Neural cell (in vitro differentiated cells): ENCODE data around the gene FIBCD1. TPM values are rescaled to one million over a fixed set of nuclear protein-coding genes. Genes with fewer than 3 reads are reported as not detected.

ENCODE experiments used
- H2AFZ ChIP-seq: fragments of 200-600, 300-800 bp; sonication (generic), shearing (Covaris generic); 2 replicates; pipeline ENCODE4 v1.6.0; 2014; ENCODE audit warnings: low read depth, mild to moderate bottlenecking, antibody characterized with exemption, low read length, moderate library complexity
- H3F3A ChIP-seq: fragments of 200-600 bp; shearing (Covaris generic); 2 replicates; pipeline ENCODE4 v1.6.1; 2016; ENCODE audit warnings: mild to moderate bottlenecking, moderate library complexity, mixed read lengths, antibody characterized with exemption, low read length; ENCODE audit not compliant: insufficient read depth, poor library complexity, severe bottlenecking
- H3K27ac ChIP-seq: fragments of 200-600, 300-800 bp; sonication (generic), shearing (Covaris generic); 2 replicates; pipeline ENCODE4 v1.5.1; 2014; ENCODE audit warnings: mild to moderate bottlenecking, low read length, moderate library complexity
- H3K27me3 ChIP-seq: fragments of 300-800, 200-600 bp; sonication (generic), shearing (Covaris generic); 2 replicates; pipeline ENCODE4 v1.6.0; 2014; ENCODE audit warnings: mild to moderate bottlenecking, low read depth, low read length, moderate library complexity; ENCODE audit not compliant: insufficient read depth
- H3K36me3 ChIP-seq: fragments of 300-800, 200-600 bp; sonication (generic), shearing (Covaris generic); 2 replicates; pipeline ENCODE4 v1.5.1; 2014; ENCODE audit warnings: mild to moderate bottlenecking, antibody characterized with exemption, low read length, moderate library complexity; ENCODE audit not compliant: insufficient read depth
- H3K4me2 ChIP-seq: fragments of 300-800, 200-600 bp; sonication (generic), shearing (Covaris generic); 2 replicates; pipeline ENCODE4 v1.6.0; 2014; ENCODE audit warnings: mild to moderate bottlenecking, low read length
- H3K4me3 ChIP-seq: fragments of 300-800, 200-600 bp; sonication (generic), shearing (Covaris generic); 2 replicates; pipeline ENCODE4 v1.5.1; 2014; ENCODE audit warnings: mild to moderate bottlenecking, low read length, moderate library complexity
- H3K79me2 ChIP-seq: fragments of 200-600 bp; shearing (Covaris generic); replicated peaks from 2 replicates; pipeline ENCODE4 v1.6.0; 2014; ENCODE audit warnings: mild to moderate bottlenecking, low read length, moderate library complexity; ENCODE audit not compliant: insufficient read depth
- H3K9ac ChIP-seq: fragments of 300-800, 200-600 bp; sonication (generic), shearing (Covaris generic); 2 replicates; pipeline ENCODE4 v1.6.1; 2016; ENCODE audit warnings: mild to moderate bottlenecking, low read length, mixed read lengths
- H3K9me2 ChIP-seq: fragments of 200-600 bp; shearing (Covaris generic); 2 replicates; pipeline ENCODE4 v1.6.1; 2016; ENCODE audit warnings: mild to moderate bottlenecking, low read length, mixed read lengths; ENCODE audit not compliant: insufficient read depth
- H3K9me3 ChIP-seq: fragments of 200-600, 300-800 bp; sonication (generic), shearing (Covaris generic); 2 replicates; pipeline ENCODE4 v1.6.1; 2016; ENCODE audit warnings: mild to moderate bottlenecking, mixed run types, low read length, moderate library complexity, mixed read lengths
- H4K20me1 ChIP-seq: fragments of 200-600 bp; shearing (Covaris generic); 2 replicates; pipeline ENCODE4 v1.6.1; 2016; ENCODE audit warnings: mild to moderate bottlenecking, mixed run types; ENCODE audit not compliant: insufficient read depth
- CTCF ChIP-seq: fragments of 450-650 bp; IDR thresholded peaks from 2 replicates; pipeline ENCODE4 v1.5.1; 2014; ENCODE audit warnings: antibody characterized with exemption, mild to moderate bottlenecking, moderate library complexity; ENCODE audit not compliant: poor library complexity, severe bottlenecking
- EP300 ChIP-seq: fragments of 450-650 bp; conservative IDR thresholded peaks from 2 replicates; pipeline ENCODE4 v1.6.1; 2014; ENCODE audit warnings: antibody characterized with exemption, mild to moderate bottlenecking, moderate library complexity; ENCODE audit not compliant: poor library complexity, severe bottlenecking
- EZH2 ChIP-seq: fragments of 200-600, 300-800 bp; shearing (Covaris generic), sonication (generic); IDR thresholded peaks from 2 replicates; pipeline ENCODE4 v1.6.1; 2014; ENCODE audit warnings: antibody characterized with exemption, low read length, borderline replicate concordance, mild to moderate bottlenecking; ENCODE audit not compliant: insufficient read depth, poor library complexity, severe bottlenecking
- MXI1 ChIP-seq: fragments of 450-650 bp; conservative IDR thresholded peaks from 2 replicates; pipeline ENCODE4 v1.6.1; 2014; ENCODE audit warnings: antibody characterized with exemption, mild to moderate bottlenecking; ENCODE audit not compliant: poor library complexity, severe bottlenecking
- POLR2AphosphoS5 ChIP-seq: IDR thresholded peaks from 2 replicates; pipeline ENCODE4 v1.6.1; 2012
- RAD21 ChIP-seq: fragments of 450-650 bp; conservative IDR thresholded peaks from 2 replicates; pipeline ENCODE4 v1.6.1; 2014; ENCODE audit warnings: antibody characterized with exemption, mild to moderate bottlenecking, moderate library complexity
- REST ChIP-seq: IDR thresholded peaks from 2 replicates; pipeline ENCODE4 v1.6.1; 2012; ENCODE audit warnings: borderline replicate concordance
- SMC3 ChIP-seq: fragments of 450-650 bp; conservative IDR thresholded peaks from 2 replicates; pipeline ENCODE4 v1.6.1; 2014; ENCODE audit warnings: antibody characterized with exemption, mild to moderate bottlenecking, moderate library complexity; ENCODE audit not compliant: poor library complexity
- TAF1 ChIP-seq: IDR thresholded peaks from 2 replicates; pipeline ENCODE4 v1.6.1; 2012; ENCODE audit warnings: low read depth
- polyA plus RNA-seq: library from polyadenylated mRNA; depleted of rRNA; stranded (reverse); fragments of >200 nt; gene quantifications from 2 replicates; pipeline ENCODE4 v1.2.3, GENCODE V29; 2014

FIBCD1 gene
- polyA plus RNA-seq, 1 donor from 2014 or later, result 2.7 TPM

- Histone ChIP-seq H3K4me2 (no peak overlapping the region), H3K79me2 (no peaks in the 10 kb centered on the region), H4K20me1 (no peaks in the 10 kb centered on the region), H3K36me3 (no peaks in the 10 kb centered on the region), H3K9ac (no peak overlapping the region), H3F3A (no peaks in the 10 kb centered on the region), H3K9me2 (no peaks in the 10 kb centered on the region), H3K9me3 (no peaks in the 10 kb centered on the region), H3K27me3 (no peaks in the 10 kb centered on the region), H2AFZ (no peak overlapping the region), H3K27ac (no peak overlapping the region), H3K4me3 (no peak overlapping the region)
- TF ChIP-seq EZH2, result no peak
- no peak for TF ChIP-seq CTCF
- TF ChIP-seq EP300, result no peak
- TF ChIP-seq SMC3, result no peak
- TF ChIP-seq TAF1, result no peak
- TF ChIP-seq MXI1, result no peak
- TF ChIP-seq RAD21, result no peak
- no peak for TF ChIP-seq REST
- TF ChIP-seq POLR2AphosphoS5, result no peak
Measured at GRCh38 chr9:130919559-130920145, 19.4 kb downstream of the FIBCD1 start.

- Histone ChIP-seq H3K27ac (no peak overlapping the region), H3K9me3 (no peaks in the 10 kb centered on the region), H3K27me3 (no peaks in the 10 kb centered on the region), H3K79me2 (no peaks in the 10 kb centered on the region), H3K4me3 (no peak overlapping the region), H3K36me3 (no peaks in the 10 kb centered on the region), H3K9ac (no peak overlapping the region), H3F3A (no peaks in the 10 kb centered on the region), H2AFZ (no peak overlapping the region), H3K9me2 (no peaks in the 10 kb centered on the region), H4K20me1 (no peaks in the 10 kb centered on the region), H3K4me2 (no peak overlapping the region)
- TF ChIP-seq SMC3, result no peak
Measured at GRCh38 chr9:130918826-130919558, 20.1 kb downstream of the FIBCD1 start.
